Activated CD8-positive, alpha-beta memory T cell treated with anti-CD3 and anti-CD28 coated beads for 4 hours (primary cell): ENCODE results near the gene CILP2.

Source experiments
- DNase-seq, 2 donors: peaks; one replicate each; pipeline ENCODE4 v3.0.0-alpha.2; 2020; ENCODE audit warnings: low read depth in 2 of 2

CILP2 gene

DNA sequence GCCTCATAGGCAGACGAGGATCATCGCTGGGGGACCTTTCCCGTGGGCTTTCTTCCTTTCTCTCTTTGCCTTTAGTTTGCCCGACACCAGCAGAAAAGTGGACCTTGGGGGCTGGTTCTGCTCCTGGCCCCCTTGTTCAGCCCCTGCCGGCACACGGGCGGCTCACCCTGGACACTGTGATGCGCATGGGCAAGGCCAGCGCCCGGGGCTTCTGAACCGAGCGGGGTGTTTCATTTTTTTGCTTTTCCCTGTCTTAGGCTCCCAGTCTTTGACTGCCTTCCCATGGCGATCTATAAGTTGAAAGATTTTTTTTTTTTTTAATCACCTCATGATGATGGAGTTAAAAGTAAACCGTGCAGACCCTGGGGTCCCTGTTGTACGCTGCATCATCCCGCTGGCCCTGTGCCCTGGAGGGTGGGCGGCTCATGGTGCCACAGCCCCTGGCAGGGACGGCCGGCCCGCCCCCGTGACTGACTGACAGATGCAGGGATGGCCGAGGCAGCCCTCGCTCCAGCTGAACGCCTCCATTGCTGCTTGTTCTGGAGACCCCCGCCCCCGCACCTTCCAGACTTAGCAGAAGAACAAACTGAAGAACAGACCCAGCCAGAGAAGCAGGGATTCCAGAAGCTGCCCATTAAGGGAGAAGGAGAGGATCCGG is 32.3 kb upstream of the CILP2 start:
- DNase-seq: no peak

DNA sequence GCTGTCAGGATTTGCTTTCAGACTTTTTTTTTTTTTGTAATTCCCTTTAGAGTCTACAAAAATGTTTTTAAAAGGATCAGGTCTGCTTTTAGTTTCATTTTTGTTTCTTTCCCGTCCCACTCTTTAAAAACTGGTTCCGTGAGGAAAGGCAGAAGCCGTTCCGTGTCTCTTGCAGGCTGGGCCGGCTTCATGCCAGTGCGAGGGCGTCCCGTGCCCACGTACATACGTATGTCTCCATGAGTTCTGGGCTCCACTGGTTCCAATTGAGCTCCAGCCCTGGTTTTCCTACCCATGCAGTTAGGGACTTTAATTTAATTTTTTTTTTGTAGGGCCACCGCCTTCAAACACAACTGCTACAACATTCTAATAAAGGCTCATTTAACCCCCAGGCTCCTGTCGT is 31.5 kb upstream of the CILP2 start:
- DNase-seq: no peak

DNA sequence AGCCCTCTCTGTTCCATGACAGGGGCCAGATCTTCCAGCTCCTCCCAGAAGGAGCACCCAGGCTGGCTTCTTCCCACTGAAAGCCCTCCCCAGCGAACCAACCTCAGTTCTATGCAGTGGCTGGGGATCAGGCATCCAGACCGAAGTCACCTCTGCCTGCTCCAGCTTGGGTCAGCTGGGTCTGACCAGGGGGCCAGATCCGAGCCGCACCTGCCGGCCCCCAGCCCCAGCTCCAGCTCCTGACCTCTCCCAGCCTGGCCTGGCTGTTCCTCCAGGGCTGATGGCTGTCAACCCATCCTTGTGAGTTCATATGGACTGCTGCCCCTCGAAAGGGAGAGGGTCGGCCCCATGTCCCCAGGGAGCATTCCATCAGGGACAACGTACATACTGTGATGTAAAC is 30.7 kb upstream of the CILP2 start:
- DNase-seq: no peak

DNA sequence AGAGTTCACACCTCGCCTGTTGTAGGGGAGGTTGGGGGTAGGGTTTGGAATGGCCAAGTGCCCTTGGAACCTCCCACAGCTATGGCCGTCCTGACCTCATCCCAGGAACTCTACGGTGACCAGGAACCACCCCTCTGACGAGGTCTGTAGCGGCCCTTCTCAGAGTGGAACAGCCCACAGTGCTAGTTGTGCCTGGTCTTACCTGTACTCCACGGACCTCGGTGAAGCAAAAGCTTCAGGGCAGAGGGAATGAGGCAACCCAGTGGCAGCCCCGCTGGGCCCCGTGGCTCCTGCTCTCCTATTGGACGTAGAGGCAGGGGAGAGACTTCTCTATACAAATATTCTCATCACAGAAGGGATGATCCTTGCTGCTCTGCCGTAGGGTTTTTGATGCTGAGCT is 29.8 kb upstream of the CILP2 start:
- no peak for DNase-seq

DNA sequence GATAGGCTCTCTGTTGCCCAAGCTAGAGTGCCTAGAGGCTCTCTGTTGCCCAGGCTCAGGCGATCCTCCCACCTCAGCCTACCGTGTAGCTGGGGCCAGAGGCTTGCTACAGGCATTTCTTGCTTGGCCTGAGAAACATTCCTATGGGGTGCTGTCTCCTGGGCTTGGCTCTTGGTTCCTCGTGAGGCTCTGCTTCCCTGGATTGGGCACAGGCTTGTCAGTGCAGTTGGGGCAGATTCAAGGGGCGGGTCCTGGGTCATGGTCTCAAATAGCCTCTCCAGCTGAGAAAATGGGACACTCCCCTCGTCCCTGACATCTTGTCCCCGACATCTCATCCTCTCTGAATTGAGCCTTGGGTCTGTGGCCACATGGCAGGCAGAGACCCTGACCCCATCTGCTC is 27.6 kb upstream of the CILP2 start:
- no peak for DNase-seq

DNA sequence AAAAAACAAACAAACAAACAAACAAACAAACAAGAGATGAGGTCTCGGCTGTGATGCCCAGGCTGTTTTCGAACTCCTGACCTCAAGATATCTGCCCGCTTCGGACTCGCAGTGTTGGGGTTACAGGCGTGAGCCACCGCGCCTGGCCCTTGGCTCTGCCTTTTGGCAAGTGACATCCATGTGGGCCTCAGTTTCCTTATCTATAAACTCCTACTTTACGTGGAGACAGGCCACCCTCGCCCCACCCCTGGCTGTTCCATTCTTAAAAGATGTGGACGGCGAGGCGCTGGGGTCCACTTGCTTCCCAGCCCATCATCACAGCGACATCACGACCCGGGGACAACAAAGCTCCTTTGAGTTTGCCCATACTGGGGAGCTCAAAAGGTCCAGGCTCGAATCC is 24.4 kb upstream of the CILP2 start:
- no peak for DNase-seq

DNA sequence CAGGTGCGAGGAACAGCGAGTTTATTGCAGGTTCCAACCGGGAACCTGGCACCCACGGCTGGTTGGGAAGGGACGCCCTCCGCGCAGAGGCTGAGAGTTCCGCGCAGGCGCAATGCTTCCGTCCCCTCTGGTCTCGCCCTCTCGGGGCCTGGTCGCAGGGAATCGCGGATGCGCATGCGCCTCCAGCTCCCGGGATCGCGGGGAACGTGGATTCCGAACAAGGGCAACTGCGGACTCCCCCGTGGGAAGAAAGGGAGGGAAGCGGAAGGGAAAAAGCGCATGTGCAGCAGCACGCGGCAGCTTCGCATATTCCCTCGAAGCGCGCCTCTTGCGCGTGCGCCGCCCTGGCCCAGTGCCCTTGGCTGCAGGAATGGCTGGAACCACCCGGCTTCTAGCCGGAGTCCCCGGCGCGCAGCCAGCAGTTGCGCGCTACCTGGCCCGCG is 23.8 kb upstream of the CILP2 start:
- DNase-seq: no peak

DNA sequence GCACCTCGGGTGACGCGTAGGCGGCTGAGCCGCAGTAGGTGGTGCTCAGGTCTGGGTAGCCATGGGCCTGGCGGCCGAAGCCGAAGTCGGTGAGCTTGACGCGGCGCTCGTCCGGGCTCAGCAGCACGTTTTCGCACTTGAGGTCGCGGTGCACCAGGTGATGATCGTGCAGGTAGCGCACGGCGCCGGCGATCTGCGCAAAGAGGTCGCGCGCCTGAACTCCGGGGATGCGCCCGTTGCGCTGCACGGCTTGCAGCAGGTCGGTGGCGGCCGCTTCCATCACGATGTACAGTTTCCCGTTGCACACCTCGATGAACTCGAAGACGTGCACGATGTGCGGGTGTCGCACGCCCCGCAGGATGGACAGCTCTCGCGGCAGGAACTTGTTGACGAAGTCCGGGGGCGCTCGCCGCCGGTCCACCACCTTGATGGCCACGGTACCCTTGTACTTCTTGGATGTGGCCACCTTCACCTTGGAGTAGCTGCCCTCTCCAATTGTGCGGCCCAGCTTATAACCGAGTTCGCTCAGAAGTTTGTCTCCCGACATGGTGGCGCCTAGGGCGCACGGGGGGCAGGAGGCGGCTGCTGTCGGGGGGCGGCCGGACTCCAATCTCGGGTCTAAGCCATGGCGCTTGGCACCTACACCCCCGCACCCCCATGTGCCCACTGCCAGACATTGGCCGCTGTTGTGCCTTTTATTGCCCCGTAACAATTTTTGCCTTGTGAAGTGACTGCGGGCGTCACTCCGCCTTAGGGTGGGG is 23.0 kb upstream of the CILP2 start, which contains the start of gene TSSK6:
TSSK6 (minus strand) TSS at position 668 of the 761 bp plus-strand sequence; CDS start at position 547, 121 bp downstream.
- DNase-seq: no peak

DNA sequence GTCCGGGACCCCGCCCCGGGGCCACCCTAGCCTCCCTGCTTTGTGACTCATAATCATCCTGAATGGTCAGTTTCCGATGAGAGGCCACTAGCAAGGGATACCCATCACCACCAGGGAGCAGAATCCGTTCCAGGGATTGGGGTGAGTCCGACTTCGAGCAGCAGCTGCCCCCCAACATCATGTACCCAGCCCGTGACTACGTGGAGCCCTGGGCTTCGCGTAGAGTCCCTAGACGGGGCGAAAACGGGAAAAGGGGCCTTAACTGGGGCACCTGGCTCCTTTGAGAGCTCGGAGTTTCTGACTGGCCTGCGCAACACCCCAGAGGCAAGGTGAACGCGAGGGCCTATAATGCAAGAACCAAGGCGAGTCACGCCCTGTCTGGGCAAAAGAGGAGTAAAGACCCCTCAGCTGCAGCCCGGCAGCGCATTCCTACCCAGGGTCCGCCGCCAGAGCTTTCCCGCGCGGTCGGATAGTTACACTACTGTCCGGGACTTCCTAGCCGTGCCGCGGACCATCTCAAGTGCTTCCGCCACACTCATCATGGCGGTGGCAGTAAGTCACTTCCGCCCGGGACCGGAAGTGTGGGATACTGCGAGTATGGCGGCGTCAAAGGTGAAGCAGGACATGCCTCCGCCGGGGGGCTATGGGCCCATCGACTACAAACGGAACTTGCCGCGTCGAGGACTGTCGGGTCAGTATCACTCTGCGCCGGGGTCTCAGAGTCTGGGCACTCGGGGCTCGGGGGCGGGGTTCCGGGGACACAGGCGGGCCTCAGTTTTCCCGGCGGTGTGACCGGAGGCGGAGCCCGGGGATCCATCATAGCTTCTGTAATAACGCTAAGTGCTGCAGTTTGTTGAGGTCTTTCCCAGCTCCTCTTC is 22.2 kb upstream of the CILP2 start, which contains the start of gene NDUFA13:
NDUFA13 (plus strand) TSS at position 584 of the 878 bp plus-strand sequence; CDS start at position 598, 14 bp downstream.
- DNase-seq: peak; percentile 81 to 88

DNA sequence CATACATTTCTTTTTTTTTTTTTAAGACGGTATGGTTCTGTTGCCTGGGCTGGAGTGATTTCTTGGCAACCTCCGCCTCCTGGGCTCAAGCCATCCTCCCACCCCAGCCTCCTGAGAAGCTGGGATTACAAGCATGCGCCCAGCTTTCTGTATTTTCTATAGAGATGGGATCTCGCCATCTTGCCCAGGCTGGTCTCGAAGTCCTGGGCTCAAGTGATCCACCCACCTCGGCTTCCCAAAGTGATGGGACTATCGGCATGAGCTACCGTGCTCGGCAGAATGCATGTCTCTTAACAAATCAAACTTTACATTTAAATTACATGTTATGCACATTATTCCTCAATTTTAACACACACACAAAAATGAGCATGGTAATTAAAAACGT is 20.8 kb upstream of the CILP2 start:
- no peak for DNase-seq

DNA sequence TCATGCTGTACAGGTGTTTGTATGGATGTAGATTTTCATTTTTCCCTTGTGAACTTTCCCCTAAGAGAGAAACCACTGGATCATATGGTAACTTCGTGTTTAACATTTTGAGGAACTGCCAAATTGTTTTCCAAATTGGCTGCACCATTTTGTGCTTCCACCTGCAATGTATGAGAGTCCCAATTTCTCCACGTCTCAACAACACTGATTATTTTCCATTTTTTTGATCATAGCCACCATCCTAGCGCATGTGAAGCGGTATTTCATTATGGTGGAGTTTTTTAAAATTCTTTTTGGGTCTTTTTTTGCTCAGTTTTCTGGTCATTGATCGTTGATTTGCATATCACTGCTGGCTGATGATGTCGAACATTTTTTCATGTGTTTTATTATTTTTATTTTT is 17.1 kb upstream of the CILP2 start:
- DNase-seq: no peak

DNA sequence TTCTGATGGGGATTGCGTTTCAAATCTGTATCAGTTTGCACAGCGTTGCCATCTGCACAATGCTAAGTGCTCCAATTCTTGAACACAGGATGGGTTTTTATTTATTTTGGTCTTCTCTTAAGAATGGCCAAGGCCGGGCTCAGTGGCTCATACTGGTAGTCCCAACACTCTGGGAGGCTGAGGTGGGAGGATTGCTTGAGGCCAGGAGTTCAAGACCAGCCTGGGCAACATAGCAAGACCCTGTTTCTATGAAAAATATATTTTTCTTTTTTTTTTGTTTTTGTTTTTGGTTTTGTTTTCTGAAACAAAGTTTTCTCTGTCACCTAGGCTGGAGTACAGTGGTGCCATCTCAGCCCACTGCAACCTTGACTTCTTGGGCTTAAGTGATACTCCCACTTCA is 14.9 kb upstream of the CILP2 start:
- DNase-seq: no peak

DNA sequence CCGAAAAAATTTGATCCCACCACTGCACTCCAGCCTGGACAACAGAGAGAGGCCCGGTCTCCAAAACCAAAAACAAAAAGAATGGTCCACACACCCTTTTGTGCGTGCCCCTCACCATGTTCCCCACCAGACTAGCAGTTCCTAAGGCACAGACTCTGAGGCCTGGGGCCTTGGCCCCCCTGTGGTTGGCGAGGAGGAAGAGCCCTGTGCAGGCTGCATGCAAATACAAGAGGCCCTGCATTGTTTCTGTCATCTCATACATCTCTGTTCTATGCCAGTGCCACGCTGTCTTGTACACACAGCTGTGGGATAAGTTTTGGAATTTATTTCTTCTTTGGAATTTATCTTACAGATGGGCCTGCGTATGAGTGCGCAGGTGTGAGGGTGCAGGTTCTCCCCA is 14.0 kb upstream of the CILP2 start:
- no peak for DNase-seq

DNA sequence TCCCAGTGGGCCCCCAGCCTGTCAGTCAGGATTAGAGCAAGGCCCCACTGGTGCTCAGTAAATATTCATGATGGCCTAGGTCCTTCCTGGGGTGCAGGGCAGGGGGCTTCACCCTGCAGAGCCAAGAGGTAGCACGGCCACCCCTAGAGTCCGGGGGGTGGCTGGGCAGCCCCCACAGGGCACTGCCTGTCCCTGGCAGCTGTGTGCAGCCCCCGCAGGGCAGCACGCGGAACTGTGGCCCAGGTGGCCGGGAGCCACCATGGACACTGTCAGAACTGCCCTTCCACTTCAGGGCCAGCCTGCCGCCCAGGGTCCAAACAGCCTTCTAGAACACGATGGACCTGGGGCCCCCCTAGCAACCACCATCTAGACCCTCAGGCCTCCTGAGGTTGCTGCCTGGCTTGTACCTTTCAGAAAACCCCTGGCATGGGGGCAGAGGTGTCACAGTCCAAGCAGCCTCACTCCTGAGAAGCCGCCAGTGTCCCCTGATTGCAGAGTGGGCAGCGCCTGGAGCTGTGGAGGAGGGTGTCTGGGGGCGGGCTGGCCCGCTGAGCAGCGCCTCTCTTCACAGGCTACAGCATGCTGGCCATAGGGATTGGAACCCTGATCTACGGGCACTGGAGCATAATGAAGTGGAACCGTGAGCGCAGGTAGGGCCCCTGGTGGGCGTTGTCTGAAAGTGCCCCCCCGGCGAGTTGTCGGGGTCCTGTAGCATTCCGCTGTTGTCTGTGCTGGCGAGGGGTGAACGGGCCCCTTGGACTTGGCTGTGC is 12.3 kb upstream of the CILP2 start:
- no peak for DNase-seq

DNA sequence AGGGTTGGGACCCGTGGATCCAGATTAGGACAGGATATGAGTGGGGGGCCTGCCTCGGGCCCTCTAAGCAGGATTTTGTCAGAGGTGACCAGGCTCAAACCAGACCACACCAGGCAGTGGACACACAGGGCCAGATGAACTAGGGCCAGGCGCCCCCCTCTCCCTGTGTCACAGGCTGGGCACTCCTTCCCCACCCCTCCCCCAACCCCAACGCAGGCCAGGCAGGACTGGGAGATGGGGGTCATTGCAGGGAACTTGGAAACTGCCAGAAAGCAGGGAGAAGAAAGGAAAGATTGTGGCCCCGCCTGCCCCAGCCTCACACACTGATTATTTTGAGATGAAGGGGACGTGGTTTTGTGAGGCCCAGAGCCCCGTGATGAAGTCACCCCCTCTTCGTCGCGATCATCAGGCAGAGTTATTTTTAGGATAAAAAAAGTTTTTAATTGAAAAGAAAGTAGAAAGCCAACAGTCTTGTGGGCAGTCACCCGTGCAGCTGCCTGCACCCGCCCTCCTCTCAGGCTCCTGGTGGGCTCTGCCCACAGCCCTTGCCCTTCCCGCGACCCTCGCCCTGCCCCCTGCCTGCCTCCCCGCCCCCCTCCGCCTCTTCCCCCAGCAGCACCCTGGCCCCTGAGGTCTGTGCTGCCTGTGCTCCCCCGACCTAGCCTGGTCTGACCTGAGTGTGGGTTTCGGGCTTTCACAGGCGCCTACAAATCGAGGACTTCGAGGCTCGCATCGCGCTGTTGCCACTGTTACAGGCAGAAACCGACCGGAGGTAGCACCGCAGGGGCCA is 11.3 kb upstream of the CILP2 start:
- DNase-seq: no peak

DNA sequence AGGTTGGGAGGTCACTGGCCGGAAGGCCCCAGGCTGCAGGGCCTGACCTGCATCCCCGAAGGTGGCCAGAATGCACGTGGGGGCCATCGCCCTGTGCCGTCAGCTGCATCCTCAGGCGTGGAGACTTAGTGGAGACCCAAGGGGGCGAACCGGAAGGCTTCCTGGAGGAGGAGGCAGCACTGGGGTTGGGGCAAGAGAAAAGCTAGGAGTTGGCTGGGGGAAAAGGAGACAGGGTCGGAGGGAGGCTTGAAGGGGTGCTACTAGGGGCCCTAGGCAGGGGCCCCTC is 10.8 kb upstream of the CILP2 start:
- DNase-seq: no peak

DNA sequence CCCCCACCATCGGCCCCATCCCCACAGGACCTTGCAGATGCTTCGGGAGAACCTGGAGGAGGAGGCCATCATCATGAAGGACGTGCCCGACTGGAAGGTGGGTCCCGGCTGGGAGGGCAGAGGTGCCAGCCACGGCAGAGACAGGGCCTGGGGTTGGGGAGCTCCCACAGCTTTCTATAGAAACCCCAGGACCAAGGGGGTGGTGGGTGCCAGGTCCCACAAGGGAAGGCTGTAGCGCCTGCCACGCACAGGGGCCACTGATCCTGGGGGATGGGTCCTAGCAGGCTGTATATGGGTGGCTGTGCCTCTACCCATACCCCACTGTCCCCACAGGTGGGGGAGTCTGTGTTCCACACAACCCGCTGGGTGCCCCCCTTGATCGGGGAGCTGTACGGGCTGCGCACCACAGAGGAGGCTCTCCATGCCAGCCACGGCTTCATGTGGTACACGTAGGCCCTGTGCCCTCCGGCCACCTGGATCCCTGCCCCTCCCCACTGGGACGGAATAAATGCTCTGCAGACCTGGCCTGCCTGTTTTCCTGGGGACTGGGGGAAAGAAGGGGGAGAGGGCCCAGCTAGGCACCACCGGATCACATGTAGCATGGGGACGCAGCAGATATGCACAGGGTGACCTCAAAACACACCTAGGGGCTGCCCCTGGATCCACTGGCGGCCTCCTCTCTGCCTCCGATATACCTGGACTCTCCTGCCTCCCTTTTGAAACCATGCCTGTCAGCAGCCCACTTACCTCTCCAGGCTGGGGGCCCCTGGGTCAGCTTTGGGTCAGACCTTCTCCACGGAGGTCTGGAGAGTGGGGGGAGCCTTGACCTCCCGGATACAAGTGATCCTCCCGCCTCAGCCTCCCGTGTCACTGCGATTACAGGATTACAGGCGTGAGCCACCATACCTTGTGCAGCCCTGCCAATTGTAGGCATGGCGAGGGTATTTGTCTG is 10.1 kb upstream of the CILP2 start:
- no peak for DNase-seq

DNA sequence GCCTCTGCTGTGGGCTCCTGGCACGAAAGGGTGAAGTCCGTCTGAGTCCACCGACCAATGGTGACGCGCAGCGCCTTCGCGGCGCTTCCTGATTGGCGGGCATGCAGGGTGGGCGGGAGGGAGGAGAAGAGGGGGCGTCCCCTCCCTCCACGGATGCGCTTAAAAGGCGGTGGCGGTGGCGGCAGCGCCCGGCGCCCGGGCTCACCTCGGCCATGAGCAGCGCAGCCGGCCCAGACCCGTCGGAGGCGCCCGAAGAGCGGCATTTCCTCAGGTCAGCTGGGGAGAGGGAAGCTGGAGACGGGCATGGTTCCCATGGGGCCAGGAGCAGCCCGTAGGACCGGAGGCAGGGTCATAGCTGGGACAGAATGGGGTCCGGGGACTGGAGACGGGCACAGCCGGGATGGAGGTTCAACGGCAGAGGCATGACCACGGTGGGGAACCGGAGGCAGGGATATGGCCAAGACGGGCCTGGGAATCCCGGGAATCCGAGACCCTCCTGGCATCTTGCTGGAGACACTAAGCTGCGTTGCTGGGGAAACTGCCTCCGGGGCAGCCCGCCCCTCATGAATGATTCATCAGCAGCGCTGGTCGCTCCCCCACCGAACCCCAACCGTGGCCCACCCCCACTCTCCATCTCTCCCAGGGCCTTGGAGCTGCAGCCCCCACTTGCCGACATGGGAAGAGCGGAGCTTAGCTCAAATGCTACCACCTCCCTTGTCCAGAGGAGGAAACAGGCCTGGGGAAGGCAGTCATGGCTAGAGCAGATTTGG is 9.2 kb upstream of the CILP2 start, which contains the start of gene YJEFN3:
YJEFN3 (plus strand) TSS at position 191 of the 770 bp plus-strand sequence; CDS start at position 213, 22 bp downstream.
- DNase-seq: no peak
